ENCODE results near the gene GLCE.
A peak's percentile ranks its signal among the peaks of the same experiment; 100 is the strongest.

The GLCE gene

GRCh38 chr15:69303337-69304181, 143.1 kb downstream of the GLCE start:
- intact Hi-C loops (cut with DNase I), result no loop called here
- DNase-seq, result no peak

- no peak for DNase-seq
- intact Hi-C loops (cut with DNase I), result no loop called here
Measured at GRCh38 chr15:69304182-69304545, 143.7 kb downstream of the GLCE start.

DNA sequence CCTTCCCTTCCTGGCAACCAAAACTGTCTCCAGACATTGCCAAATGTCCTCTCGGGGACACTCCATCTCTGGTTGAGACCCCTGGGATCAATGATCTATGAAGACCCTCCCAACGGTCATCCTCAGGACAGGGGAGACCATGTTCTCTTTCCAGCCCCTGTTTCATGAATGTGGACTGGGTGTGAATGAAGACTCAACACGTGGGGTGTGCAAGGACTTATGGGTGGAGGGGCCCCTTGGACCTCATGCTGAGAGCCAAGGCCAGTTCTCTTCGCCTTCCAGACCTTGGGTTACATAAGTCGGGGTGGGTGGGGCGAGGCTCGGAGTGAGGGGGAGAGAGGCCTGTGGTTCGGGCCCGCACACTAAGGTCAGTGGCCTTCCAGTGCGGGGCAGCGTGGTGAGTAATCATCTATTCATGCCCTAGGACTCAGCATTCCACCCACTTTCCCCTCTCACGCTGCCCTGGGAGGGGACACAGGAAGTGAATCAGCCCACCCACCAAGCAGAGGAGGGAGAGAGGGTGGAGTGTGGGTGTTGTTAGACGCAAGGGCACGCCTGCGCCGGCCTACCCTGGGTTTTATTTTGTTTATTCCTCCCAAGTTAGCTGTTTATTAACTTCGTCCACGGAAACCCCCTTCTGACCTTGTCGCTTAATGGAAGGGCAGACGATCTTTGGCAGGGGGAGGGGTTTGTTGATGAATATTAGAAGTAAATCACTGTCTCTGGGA, 144.9 kb downstream of the GLCE start:
- intact Hi-C loops (cut with DNase I), result no loop called here
- DNase-seq, result no peak

DNA sequence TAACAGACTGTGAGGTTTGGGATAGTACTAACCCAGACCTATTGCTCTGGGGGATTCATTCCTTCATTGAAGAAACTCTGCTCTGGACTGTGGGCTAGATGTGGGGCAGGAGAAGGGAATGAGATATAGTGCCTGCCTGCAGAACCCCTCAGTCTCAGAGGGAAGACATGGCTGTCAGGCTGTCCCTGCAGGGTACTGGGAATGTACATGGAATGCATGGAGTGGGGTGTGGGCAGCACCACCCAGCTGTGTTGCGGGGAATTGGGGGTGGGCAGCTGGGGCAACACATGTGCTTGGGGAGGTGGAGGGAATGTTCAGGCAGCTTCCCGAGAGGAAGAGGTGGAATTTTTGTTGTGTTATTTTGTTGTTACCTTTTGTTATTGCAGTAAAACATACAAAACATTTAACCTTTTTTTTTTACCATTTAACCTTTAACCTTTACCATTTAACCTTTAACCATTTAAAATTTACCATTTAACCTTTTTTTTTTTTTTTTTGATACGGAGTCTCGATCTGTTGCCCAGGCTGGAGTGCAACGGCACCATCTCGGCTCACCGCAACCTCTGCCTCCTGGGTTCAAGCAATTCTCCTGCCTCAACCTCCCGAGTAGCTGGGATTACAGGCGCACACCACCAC, 145.6 kb downstream of the GLCE start:
- intact Hi-C loops (cut with DNase I), result no loop called here

GRCh38 chr15:69307939-69308338, 147.5 kb downstream of the GLCE start:
- intact Hi-C loops (cut with DNase I), result no loop called here

More for the DNA sequence above, 145.6 kb downstream of the GLCE start:
- no peak for DNase-seq

GRCh38 chr15:69308949-69309348, 148.5 kb downstream of the GLCE start:
- DNase-seq, result no peak
- intact Hi-C loops (cut with DNase I), result no loop called here

More at GRCh38 chr15:69307939-69308338, 147.5 kb downstream of the GLCE start:
- DNase-seq, result no peak

DNA sequence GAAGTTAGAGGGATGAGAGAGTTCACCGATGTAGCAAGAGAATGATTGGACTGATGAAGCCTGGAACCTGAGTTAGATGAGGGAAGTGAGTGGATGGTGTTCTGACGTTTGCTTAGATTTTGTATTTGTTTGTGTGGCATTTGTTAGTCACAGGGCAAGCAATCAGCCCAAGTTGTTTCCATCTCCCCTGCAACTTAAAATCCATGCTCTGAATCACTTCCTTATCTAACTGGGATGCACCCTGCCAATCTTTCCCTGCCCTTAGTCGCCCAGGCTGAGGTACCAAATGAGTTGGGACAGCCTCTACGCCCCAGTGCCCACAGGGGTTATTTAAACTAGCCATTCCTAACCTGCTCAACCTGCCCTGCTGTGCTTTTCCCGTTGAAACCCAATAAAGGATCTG, 150.9 kb downstream of the GLCE start:
- intact Hi-C loops (cut with DNase I), result no loop called here
- DNase-seq, result no peak

GRCh38 chr15:69313432-69314000, 153.1 kb downstream of the GLCE start:
- intact Hi-C loops (cut with DNase I), result no loop called here
- no peak for DNase-seq

GRCh38 chr15:69314131-69314530, 153.7 kb downstream of the GLCE start:
- DNase-seq, result no peak
- intact Hi-C loops (cut with DNase I), result no loop called here

- intact Hi-C loops (cut with DNase I), result no loop called here
Measured at GRCh38 chr15:69314736-69315135, 154.3 kb downstream of the GLCE start.

GRCh38 chr15:69315402-69316110, 155.1 kb downstream of the GLCE start:
- no peak for DNase-seq
- intact Hi-C loops (cut with DNase I), result no loop called here

More at GRCh38 chr15:69314736-69315135, 154.3 kb downstream of the GLCE start:
- no peak for DNase-seq

- DNase-seq, result no peak
- intact Hi-C loops (cut with DNase I), result no loop called here
Measured at GRCh38 chr15:69316291-69316690, 155.9 kb downstream of the GLCE start.

- no peak for DNase-seq
- intact Hi-C loops (cut with DNase I), result no loop called here
Measured at GRCh38 chr15:69317392-69317841, 157.0 kb downstream of the GLCE start.

DNA sequence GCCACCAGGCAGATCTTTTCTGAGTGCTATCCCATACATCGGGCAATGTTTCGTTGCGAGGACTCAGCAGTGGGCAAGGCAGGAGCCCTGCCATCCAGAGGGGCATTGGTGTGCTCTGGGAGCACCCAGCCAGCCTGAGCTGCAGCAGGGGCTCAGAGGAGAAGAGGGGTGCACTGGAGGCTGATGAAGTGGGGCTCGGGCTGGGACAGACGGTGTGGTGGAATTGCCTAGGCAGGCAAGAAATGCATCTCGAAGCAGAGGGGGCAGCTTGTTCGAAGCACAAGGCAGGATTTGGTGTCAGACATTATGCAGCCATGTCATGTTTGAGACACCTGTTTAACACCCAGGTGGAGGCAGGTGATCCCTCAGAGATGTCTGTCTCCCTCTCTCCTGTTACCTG, 157.6 kb downstream of the GLCE start:
- intact Hi-C loops (cut with DNase I), result no loop called here
- no peak for DNase-seq

GRCh38 chr15:69319384-69320375, 159.2 kb downstream of the GLCE start:
- peak in 1 of 42 donors; percentile 40 for DNase-seq
- intact Hi-C loops (cut with DNase I), result no loop called here

DNA sequence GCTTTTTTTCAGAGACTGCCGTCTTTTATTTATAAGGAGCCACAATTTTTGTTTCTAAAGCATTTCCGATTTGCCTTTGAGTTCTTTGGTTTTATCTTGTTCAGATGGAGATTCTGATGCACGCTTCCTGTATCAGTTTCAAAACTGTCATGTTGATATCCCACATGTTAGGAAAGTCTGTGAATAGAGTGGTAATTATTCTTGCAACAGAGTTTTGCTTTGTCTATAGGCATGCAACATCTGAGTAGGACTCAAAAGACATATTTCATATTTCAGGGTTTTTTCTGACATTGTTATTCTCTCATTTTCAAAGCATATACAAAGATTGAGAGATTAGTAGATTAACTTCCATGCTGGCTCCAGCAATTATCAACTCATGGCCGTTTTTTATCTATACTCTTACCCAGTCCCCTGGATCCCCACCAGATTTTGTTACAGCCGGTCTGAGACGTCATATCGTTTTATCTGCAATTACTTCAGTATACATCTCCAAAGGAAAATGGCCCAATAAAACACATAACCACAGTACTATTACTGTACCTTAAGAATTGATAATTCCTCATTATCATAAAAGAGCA, 160.6 kb downstream of the GLCE start:
- DNase-seq, result no peak
- intact Hi-C loops (cut with DNase I), result no loop called here

Data from head of caudate nucleus (tissue), 42 donors.